NT2/D1 (cell line): Measurements from ENCODE around the gene ALDH18A1.

Source experiments
- SUZ12 ChIP-seq: IDR thresholded peaks from 2 replicates; pipeline ENCODE4 v1.6.1; 2011; ENCODE audit not compliant: insufficient read length, insufficient read depth; ENCODE audit errors: extremely low read depth
- ZNF274 ChIP-seq: IDR thresholded peaks from 2 replicates; pipeline ENCODE4 v1.6.1; 2011; ENCODE audit warnings: mild to moderate bottlenecking, low read depth, low read length

DNA sequence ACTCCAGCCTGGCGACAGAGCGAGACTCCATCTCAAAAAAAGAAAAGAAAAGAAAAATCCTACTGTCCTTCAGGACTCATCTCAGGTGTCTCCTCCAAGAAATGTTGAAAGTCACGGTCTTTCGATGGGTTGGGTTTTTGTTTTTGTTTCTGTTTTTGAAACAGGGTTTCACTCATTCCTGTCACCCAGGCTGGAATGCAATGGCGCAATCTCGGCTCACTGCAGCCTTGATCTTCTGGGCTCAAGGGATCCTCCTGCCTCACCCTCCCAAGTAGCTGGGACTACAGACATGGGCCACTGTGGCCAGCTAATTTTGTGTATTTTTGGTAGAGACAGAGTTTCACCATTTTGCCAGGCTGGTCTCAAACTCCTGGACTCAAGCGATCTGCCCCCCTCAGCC lies 92.2 kb downstream of the ALDH18A1 start:
- TF ChIP-seq ZNF274 (no peak), SUZ12 (no peak)
